Measurements from ENCODE around the gene DYNLT4. TPM values are rescaled to one million over a fixed set of nuclear protein-coding genes. Genes with fewer than 3 reads are reported as not detected.

Gene DYNLT4
- total and polyA plus RNA-seq, 5 donors, result 0.44 to 1.1 (median 0.61) TPM; not detected in 1

GRCh38 chr1:44786841-44787426 lies 20.2 kb downstream of the DYNLT4 start:
- peaks cover 2% of the 10 kb centered on the region for H3K4me1 ChIP-seq (ENCODE audit: control insufficient read depth, insufficient read depth, low read length)
- no peak overlapping the region for H3K4me3 ChIP-seq (ENCODE audit: low read length)
- no peaks in the 10 kb centered on the region for H3K9me3 ChIP-seq (ENCODE audit: control insufficient read depth, low read length)
- no peak overlapping the region for H3K27ac ChIP-seq (ENCODE audit: low read length)
- DNase-seq, result peak in 1 of 3 donors; percentile 48
- intact Hi-C loops (cut with DNase I), result loop anchor here in 2 of 4 donors (5.0 to 10.0 kb wide), 2 partner anchors 48 to 50 kb away; no protein-coding TSS in a partner anchor
- H3K27me3 ChIP-seq (ENCODE audit: control insufficient read depth, insufficient read depth), result no peaks in the 10 kb centered on the region
- 81% methylated on average over 9 of the region's 9 CpGs for WGBS
- ATAC-seq, result no peak

- ATAC-seq (peak; percentile 70 to 77), DNase-seq (peak; percentile 68 to 89 (median 84))
- Histone ChIP-seq H3K4me1 (ENCODE audit: control insufficient read depth, insufficient read depth, low read length) (peaks cover 2% of the 10 kb centered on the region), H3K27me3 (ENCODE audit: control insufficient read depth, insufficient read depth) (no peaks in the 10 kb centered on the region), H3K27ac (ENCODE audit: low read length) (no peak overlapping the region), H3K9me3 (ENCODE audit: control insufficient read depth, low read length) (no peaks in the 10 kb centered on the region), H3K4me3 (ENCODE audit: low read length) (peak overlapping the region; percentile 2)
- intact Hi-C loops (cut with DNase I), result loop anchor here in 2 of 4 donors (5.0 to 10.0 kb wide), 2 partner anchors 49 to 51 kb away; no protein-coding TSS in a partner anchor
- WGBS, result 4% methylated on average over 49 of the region's 49 CpGs
These were observed 20.9 kb downstream of the DYNLT4 start for GRCh38 chr1:44786138-44786840.

GRCh38 chr1:44785501-44786137 lies 21.5 kb downstream of the DYNLT4 start:
- ATAC-seq (no peak), DNase-seq (peak in 1 of 3 donors; percentile 36)
- Histone ChIP-seq H3K9me3 (ENCODE audit: control insufficient read depth, low read length) (no peaks in the 10 kb centered on the region), H3K27me3 (ENCODE audit: control insufficient read depth, insufficient read depth) (no peaks in the 10 kb centered on the region), H3K27ac (ENCODE audit: low read length) (no peak overlapping the region), H3K4me1 (ENCODE audit: control insufficient read depth, insufficient read depth, low read length) (peaks cover 2% of the 10 kb centered on the region), H3K4me3 (ENCODE audit: low read length) (peak overlapping the region; percentile 2)
- 38% methylated on average over 11 of the region's 11 CpGs for WGBS
- intact Hi-C loops (cut with DNase I), result loop anchor here in 2 of 4 donors (5.0 to 10.0 kb wide), 2 partner anchors 49 to 52 kb away; no protein-coding TSS in a partner anchor

DNA sequence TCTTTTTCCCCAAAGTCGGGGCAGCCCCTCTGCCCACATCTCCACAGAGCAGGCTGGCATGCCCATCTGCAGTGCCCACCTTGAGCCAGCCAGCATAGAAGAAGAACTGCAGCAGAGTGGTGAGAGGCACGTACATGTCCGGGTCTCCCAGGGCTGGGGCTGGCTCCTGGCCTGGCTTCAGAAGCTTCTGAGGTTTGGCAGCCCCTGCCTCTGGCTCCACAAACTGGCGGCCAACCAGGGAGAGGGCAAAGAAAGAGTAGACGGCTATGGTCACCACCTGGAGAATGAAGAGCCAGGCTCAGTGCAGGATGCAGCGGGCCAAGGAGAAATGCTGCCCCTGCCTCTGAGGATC lies 22.1 kb downstream of the DYNLT4 start:
- ATAC-seq (no peak), DNase-seq (peak in 1 of 3 donors; percentile 27)
- Histone ChIP-seq H3K27ac (ENCODE audit: low read length) (no peak overlapping the region), H3K4me1 (ENCODE audit: control insufficient read depth, insufficient read depth, low read length) (peaks cover 2% of the 10 kb centered on the region), H3K4me3 (ENCODE audit: low read length) (no peak overlapping the region), H3K27me3 (ENCODE audit: control insufficient read depth, insufficient read depth) (no peaks in the 10 kb centered on the region), H3K9me3 (ENCODE audit: control insufficient read depth, low read length) (no peaks in the 10 kb centered on the region)
- intact Hi-C loops (cut with DNase I), result loop anchor here in 2 of 4 donors (5.0 to 10.0 kb wide), 2 partner anchors 50 to 52 kb away; no protein-coding TSS in a partner anchor
- 82% methylated on average over 6 of the region's 6 CpGs for WGBS

DNA sequence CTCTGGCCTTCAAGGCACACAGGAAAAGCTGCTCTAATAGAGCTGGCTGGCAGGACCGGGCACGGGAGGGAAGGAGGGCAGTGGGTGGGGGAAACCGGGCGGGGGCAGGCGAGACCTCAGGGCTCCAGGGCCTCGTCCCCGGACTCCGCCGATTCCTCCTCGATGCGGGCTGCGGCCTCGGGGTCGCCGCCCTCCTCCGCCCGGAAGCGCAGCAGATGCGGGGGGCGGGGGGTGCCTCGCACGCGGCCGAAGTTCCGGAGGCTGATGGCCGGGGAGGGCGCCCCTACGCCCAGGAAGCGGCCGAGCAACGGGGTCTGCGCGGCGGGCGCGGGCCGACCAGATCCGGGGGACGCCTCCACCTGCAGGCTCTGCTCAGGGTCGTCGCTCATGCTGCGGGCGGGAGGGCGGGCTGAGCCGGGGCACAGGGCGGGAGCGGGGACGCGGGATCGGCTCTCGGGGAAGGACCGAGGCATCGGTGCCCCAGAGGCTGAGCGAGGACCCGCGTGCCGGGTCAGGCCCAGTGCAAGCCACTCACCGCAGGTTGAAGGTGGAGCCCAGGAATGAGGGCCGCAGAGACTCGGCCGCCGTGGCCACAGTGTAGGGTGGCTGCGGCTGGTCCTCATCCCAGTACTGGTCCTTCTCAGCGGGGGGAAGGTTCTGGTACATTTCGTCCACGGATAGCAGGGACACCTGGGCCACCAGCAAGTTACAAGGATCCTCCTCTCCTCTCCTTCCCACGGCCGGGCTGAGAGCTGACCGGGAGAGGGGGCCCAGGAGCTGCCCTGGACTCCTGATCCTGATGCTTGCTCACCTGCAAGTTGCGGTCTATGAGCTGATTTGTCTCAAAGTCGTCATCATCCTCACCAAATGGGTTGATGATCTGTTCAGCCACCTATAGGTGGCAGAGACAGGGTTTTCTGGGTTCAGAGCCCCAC lies 22.8 kb downstream of the DYNLT4 start:
- Histone ChIP-seq H3K4me1 (ENCODE audit: control insufficient read depth, insufficient read depth, low read length) (peaks cover 2% of the 10 kb centered on the region), H3K9me3 (ENCODE audit: control insufficient read depth, low read length) (no peaks in the 10 kb centered on the region), H3K27me3 (ENCODE audit: control insufficient read depth, insufficient read depth) (no peaks in the 10 kb centered on the region), H3K4me3 (ENCODE audit: low read length) (peak overlapping the region; percentile 55), H3K27ac (ENCODE audit: low read length) (no peak overlapping the region)
- intact Hi-C loops (cut with DNase I), result loop anchor here in 2 of 4 donors (5.0 to 10.0 kb wide), 2 partner anchors 50 to 53 kb away; no protein-coding TSS in a partner anchor
- ATAC-seq (peak; percentile 23), DNase-seq (peak in 2 of 3 donors; percentile 74 to 77)
- 7% methylated on average over 71 of the region's 71 CpGs for WGBS

DNA sequence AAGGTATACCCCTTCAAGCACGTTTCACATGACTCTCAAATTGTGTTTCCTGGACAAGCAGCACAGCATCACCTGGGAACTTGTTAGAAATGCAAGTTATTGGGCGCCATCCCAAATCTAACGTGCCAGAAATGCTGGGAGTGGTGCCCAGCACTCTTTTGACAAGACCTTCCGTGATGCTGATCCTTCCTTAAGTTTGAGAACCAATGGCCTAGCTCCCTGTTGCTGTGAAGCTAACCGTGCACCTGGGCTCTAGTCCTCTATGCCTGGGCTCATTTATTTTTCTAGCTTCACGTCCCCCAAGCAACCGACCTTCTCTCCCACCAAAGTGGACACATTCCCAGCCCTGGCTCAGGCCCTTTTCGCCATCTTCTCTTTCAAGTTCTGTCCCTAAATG lies 23.5 kb downstream of the DYNLT4 start:
- Histone ChIP-seq H3K27me3 (ENCODE audit: control insufficient read depth, insufficient read depth) (no peaks in the 10 kb centered on the region), H3K27ac (ENCODE audit: low read length) (no peak overlapping the region), H3K9me3 (ENCODE audit: control insufficient read depth, low read length) (no peaks in the 10 kb centered on the region), H3K4me1 (ENCODE audit: control insufficient read depth, insufficient read depth, low read length) (peaks cover 2% of the 10 kb centered on the region), H3K4me3 (ENCODE audit: low read length) (peak overlapping the region; percentile 55)
- no peak for ATAC-seq
- DNase-seq, result peak in 1 of 3 donors; percentile 24
- intact Hi-C loops (cut with DNase I), result loop anchor here in 1 of 4 donors (10.0 kb wide), 1 partner anchor 51 kb away; no protein-coding TSS in a partner anchor
- 44% methylated on average over 8 of the region's 8 CpGs for WGBS

- intact Hi-C loops (cut with DNase I), result loop anchor here in 1 of 4 donors (10.0 kb wide), 1 partner anchor 54 kb away; no protein-coding TSS in a partner anchor
- Histone ChIP-seq H3K4me3 (ENCODE audit: low read length) (no peak overlapping the region), H3K27ac (ENCODE audit: low read length) (no peak overlapping the region), H3K27me3 (ENCODE audit: control insufficient read depth, insufficient read depth) (no peaks in the 10 kb centered on the region), H3K9me3 (ENCODE audit: control insufficient read depth, low read length) (no peaks in the 10 kb centered on the region), H3K4me1 (ENCODE audit: control insufficient read depth, insufficient read depth, low read length) (peaks cover 2% of the 10 kb centered on the region)
- DNase-seq (peak in 1 of 3 donors; percentile 16), ATAC-seq (no peak)
- WGBS, result 91% methylated on average over 14 of the region's 14 CpGs
These were observed 26.5 kb downstream of the DYNLT4 start for GRCh38 chr1:44780583-44781121.

GRCh38 chr1:44778705-44779576 lies 28.2 kb downstream of the DYNLT4 start:
- ATAC-seq, result no peak
- WGBS, result 93% methylated on average over 6 of the region's 6 CpGs

DNA sequence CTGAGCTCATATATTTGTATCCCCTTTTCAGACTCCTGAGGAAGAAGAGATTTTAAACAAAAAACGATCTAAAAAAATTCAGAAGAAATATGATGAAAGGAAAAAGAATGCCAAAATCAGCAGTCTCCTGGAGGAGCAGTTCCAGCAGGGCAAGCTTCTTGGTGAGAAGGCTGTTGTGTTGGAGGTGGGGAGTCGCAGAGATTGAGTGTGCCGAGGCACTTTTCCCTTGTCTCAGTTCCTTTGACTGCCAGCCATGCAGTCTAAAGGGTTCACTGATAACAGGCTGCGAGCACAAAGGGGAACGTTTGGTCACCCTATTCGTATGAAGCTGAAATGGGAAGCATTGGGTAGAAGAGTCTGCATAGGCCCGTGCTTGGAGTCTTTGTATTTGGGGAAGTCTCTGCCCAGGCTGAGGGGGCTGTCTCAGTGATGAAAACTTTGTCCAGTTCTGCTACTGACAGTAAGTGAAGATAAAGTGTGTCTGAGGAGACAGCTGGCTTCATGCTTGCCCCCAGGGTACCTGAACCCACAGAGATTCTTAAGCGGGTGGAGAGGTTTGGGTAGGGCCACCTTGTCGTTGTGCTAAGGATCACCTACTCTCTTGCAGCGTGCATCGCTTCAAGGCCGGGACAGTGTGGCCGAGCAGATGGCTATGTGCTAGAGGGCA lies 29.0 kb downstream of the DYNLT4 start:
- no peak for ATAC-seq
- DNase-seq, result peak in 1 of 3 donors; percentile 22
- 63% methylated on average over 13 of the region's 13 CpGs for WGBS
- intact Hi-C loops (cut with DNase I), result no loop called here
- Histone ChIP-seq H3K27me3 (ENCODE audit: control insufficient read depth, insufficient read depth) (no peaks in the 10 kb centered on the region), H3K27ac (ENCODE audit: low read length) (no peak overlapping the region), H3K4me3 (ENCODE audit: low read length) (no peak overlapping the region), H3K9me3 (ENCODE audit: control insufficient read depth, low read length) (no peaks in the 10 kb centered on the region), H3K4me1 (ENCODE audit: control insufficient read depth, insufficient read depth, low read length) (no peaks in the 10 kb centered on the region)

More at GRCh38 chr1:44778705-44779576, 28.2 kb downstream of the DYNLT4 start:
- Histone ChIP-seq H3K4me3 (ENCODE audit: low read length) (no peak overlapping the region), H3K27me3 (ENCODE audit: control insufficient read depth, insufficient read depth) (no peaks in the 10 kb centered on the region), H3K9me3 (ENCODE audit: control insufficient read depth, low read length) (no peaks in the 10 kb centered on the region), H3K4me1 (ENCODE audit: control insufficient read depth, insufficient read depth, low read length) (no peaks in the 10 kb centered on the region), H3K27ac (ENCODE audit: low read length) (no peak overlapping the region)
- intact Hi-C loops (cut with DNase I), result no loop called here
- peak in 1 of 3 donors; percentile 1 for DNase-seq

All from right cardiac atrium (tissue), 5 donors.